GM12891 (cell line): ENCODE data around the gene STK25.

ENCODE experiments used
- DNase-seq: peaks from one replicate; pipeline ENCODE4 v3.0.0; 2011; ENCODE audit warnings: low spot score; ENCODE audit not compliant: insufficient read length
- FAIRE-seq: peaks from 2 replicates; lab custom pipeline; 2011; peaks lifted over from hg19 to GRCh38; lab: Jason Lieb, UNC
- PAX5 ChIP-seq: IDR thresholded peaks from 2 replicates; pipeline ENCODE4 v1.6.1; 2011; ENCODE audit warnings: low read length, moderate library complexity, mild to moderate bottlenecking; ENCODE audit not compliant: insufficient read depth, severe bottlenecking
- POLR2A ChIP-seq: IDR thresholded peaks from 2 replicates; pipeline ENCODE4 v1.6.1; 2011; ENCODE audit warnings: low read depth, low read length, control low read depth
- POLR2AphosphoS5 ChIP-seq: IDR thresholded peaks from 2 replicates; pipeline ENCODE4 v1.6.1; 2011; ENCODE audit warnings: low read depth, low read length, control low read depth
- POU2F2 ChIP-seq: IDR thresholded peaks from 2 replicates; pipeline ENCODE4 v1.6.1; 2011; ENCODE audit warnings: low read depth, mild to moderate bottlenecking, control low read depth, low read length, moderate library complexity
- SPI1 ChIP-seq: IDR thresholded peaks from 2 replicates; pipeline ENCODE4 v1.6.1; 2011; ENCODE audit warnings: low read depth, low read length, control low read depth
- TAF1 ChIP-seq: IDR thresholded peaks from 2 replicates; pipeline ENCODE4 v1.6.1; 2011; ENCODE audit warnings: low read depth, low read length, control low read depth

STK25 gene

GRCh38 chr2:241467777-241468475 is 40.5 kb downstream of the STK25 start:
- TF ChIP-seq SPI1, result no peak
- no peak for TF ChIP-seq POLR2A
- no peak for TF ChIP-seq POU2F2
- no peak for TF ChIP-seq PAX5
- no peak for TF ChIP-seq TAF1
- TF ChIP-seq POLR2AphosphoS5, result no peak
- FAIRE-seq, result no peak

GRCh38 chr2:241466230-241466629 is 42.2 kb downstream of the STK25 start:
- TF ChIP-seq POLR2A (no peak), TAF1 (no peak), POLR2AphosphoS5 (no peak), PAX5 (no peak), SPI1 (no peak)
- FAIRE-seq, result no peak
- no peak for DNase-seq

More at GRCh38 chr2:241467777-241468475, 40.5 kb downstream of the STK25 start:
- no peak for DNase-seq

DNA sequence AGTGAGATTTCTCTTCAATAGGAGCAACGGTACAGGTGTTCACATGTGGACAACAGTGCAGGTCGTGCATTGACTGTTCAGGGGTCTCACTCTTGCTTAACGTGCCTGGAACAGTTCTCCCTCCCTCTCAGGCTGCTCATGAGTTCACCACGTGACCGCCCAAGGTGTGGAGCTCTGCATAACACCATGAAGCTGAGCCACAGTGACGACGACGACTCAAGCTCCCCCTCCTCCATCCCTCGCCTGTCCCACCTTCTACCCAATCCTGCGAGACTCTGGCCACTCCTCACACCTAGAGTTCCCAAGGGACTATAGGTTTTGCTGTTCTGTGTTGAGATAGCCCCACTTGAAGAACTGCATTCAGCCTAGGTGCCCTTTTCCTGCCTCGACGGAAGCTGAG is 42.8 kb downstream of the STK25 start:
- DNase-seq (no peak), FAIRE-seq (no peak)
- no peak for TF ChIP-seq POLR2AphosphoS5

DNA sequence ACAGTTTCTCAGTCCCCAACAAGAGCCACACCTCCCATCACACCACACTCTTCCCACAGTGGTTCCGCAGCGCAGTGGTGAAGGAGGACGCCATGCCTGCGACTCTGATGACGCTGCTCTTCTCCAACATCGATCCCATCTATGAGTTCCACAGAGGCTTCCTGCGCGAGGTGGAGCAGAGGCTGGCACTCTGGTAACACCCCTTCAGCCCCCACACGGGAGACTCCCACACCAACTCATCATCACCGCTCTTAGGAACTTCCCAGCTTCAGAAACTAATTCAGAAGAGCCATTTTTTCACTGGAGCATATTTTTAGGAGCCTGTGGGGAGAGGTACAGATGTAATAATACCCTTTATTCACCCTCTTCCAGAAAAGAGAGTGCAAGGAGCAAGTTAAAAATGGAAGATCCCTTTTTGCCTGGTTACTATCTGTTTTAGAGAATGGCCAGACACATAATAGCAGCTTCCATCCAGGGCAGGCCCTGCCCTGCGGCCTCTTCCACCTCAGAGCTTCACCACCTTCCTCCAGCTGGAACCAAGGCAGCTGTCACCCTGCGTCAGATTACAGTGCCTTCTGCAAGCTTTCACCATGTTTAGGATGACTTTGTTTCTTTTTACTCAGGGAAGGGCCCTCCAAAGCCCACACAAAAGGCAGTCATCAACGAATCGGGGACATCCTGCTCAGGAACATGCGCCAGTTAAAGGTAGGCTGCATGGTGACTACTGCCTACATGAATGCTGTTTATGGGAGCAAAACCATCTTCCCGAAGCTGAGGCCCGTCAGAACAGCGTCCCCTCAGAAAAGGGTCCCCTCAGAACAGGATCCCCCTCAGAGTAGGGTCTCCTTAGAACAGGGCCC is 44.9 kb downstream of the STK25 start:
- DNase-seq (no peak), FAIRE-seq (no peak)
- TF ChIP-seq POLR2AphosphoS5, result no peak
- no peak for TF ChIP-seq PAX5
- TF ChIP-seq SPI1, result no peak
- TF ChIP-seq POLR2A, result no peak
- TF ChIP-seq POU2F2, result no peak
- no peak for TF ChIP-seq TAF1

- FAIRE-seq, result no peak
- DNase-seq, result no peak
- TF ChIP-seq TAF1, result no peak
- TF ChIP-seq POLR2AphosphoS5, result no peak
- TF ChIP-seq POU2F2, result no peak
- no peak for TF ChIP-seq SPI1
- no peak for TF ChIP-seq POLR2A
- TF ChIP-seq PAX5, result no peak
Measured at GRCh38 chr2:241461693-241462677, 46.4 kb downstream of the STK25 start.

DNA sequence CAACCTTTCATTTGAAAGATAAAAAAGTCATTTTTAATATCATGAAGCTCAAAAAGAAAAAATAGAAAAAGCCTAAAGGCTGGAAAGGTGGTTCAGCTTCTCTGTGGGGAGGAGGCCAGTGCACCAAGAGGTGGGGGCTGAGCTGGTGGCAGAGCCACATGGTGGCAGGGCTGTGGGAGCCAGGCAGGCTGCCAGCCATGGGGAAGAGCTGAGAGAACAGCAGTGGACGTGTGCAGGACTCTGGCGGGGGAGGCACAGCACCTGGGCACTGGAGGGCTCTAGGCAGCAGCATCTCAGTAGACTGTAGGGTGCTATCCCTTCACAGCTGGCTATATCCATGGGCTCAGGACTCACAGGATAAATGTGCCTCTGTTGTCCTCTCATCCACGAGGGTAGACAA is 47.8 kb downstream of the STK25 start:
- FAIRE-seq (no peak), DNase-seq (no peak)
- TF ChIP-seq POLR2A (no peak), SPI1 (no peak), POU2F2 (no peak), POLR2AphosphoS5 (no peak), TAF1 (no peak), PAX5 (no peak)

DNA sequence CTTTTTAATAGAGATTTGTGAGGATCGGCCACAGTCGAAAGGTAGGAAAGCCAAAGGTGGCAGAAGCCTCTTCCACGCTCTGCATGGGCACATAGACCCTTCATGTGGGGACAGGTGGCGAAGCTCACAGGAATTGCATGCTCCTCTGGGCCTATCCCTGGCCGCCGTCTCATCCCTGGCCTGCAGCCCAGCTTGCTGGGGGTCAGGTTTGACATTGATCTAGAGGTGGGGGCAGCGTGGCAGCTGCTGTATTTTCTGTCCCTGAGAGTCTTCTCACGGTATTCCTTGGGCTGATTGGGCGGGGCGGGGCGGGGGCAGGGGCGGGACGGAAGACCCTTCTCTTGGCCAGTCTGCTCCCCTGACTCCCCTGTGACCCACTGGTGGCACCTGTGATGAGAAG is 48.9 kb downstream of the STK25 start:
- no peak for TF ChIP-seq POU2F2
- TF ChIP-seq SPI1, result no peak
- TF ChIP-seq POLR2AphosphoS5, result no peak
- no peak for TF ChIP-seq POLR2A
- TF ChIP-seq TAF1, result no peak
- FAIRE-seq (no peak), DNase-seq (no peak)

GRCh38 chr2:241458687-241459086 is 49.7 kb downstream of the STK25 start:
- DNase-seq (no peak), FAIRE-seq (no peak)
- no peak for TF ChIP-seq TAF1

- no peak for FAIRE-seq
Measured at GRCh38 chr2:241456546-241456945, 51.8 kb downstream of the STK25 start.

More at GRCh38 chr2:241456546-241456945, 51.8 kb downstream of the STK25 start:
- TF ChIP-seq SPI1 (no peak), POLR2AphosphoS5 (no peak), POU2F2 (no peak), TAF1 (no peak), POLR2A (no peak), PAX5 (no peak)
- DNase-seq, result no peak
